ENCODE data around the gene ZNF358.
"Not testable (repeated sequence)": the region's sequence is repeated elsewhere in the genome, so short reads cannot be mapped to it uniquely, and the experiment has no call there.

The ZNF358 gene

GRCh38 chr19:7521551-7522071, 5.7 kb downstream of the ZNF358 start:
- DNase-seq, result no peak

- DNase-seq, result peak; percentile 99
These were observed 6.4 kb downstream of the ZNF358 start, which contains the start of gene MCOLN1 for GRCh38 chr19:7522072-7522922. TSS of gene MCOLN1 (plus strand) at chr19:7522624. CDS start at chr19:7522751, 127 bp downstream.

GRCh38 chr19:7522923-7523667, 7.2 kb downstream of the ZNF358 start:
- DNase-seq, result no peak

GRCh38 chr19:7524523-7524922, 8.6 kb downstream of the ZNF358 start:
- DNase-seq, result no peak

GRCh38 chr19:7524992-7525739, 9.3 kb downstream of the ZNF358 start:
- no peak for DNase-seq

GRCh38 chr19:7526059-7526929, 10.4 kb downstream of the ZNF358 start:
- DNase-seq, result no peak

GRCh38 chr19:7527516-7528191, 11.8 kb downstream of the ZNF358 start:
- DNase-seq, result no peak

GRCh38 chr19:7528192-7528519, 12.3 kb downstream of the ZNF358 start:
- no peak for DNase-seq

GRCh38 chr19:7528522-7529245, 12.8 kb downstream of the ZNF358 start:
- no peak for DNase-seq

- DNase-seq, result no peak
These were observed 13.3 kb downstream of the ZNF358 start for GRCh38 chr19:7529246-7529600.

- no peak for DNase-seq
These were observed 13.9 kb downstream of the ZNF358 start for GRCh38 chr19:7529610-7530490.

GRCh38 chr19:7533281-7533885, 17.5 kb downstream of the ZNF358 start:
- DNase-seq, result no peak

- peak; percentile 89 for DNase-seq
These were observed 18.1 kb downstream of the ZNF358 start for GRCh38 chr19:7533925-7534480.

- no peak for DNase-seq
These were observed 18.7 kb downstream of the ZNF358 start for GRCh38 chr19:7534531-7535046.

GRCh38 chr19:7535047-7535997, 19.4 kb downstream of the ZNF358 start, which contains the start of gene PNPLA6:
TSS of gene PNPLA6 (plus strand) at chr19:7535717. CDS start at chr19:7535789, 72 bp downstream.
- DNase-seq, result peak; percentile 98

GRCh38 chr19:7535998-7536695, 20.2 kb downstream of the ZNF358 start:
- DNase-seq, result no peak

GRCh38 chr19:7538990-7539389, 23.1 kb downstream of the ZNF358 start:
- not testable (repeated sequence) for DNase-seq

All from activated CD8-positive, alpha-beta memory T cell treated with anti-CD3 and anti-CD28 coated beads for 24 hours (primary cell).